ENCODE results near the gene JMJD4.

The JMJD4 gene

DNA sequence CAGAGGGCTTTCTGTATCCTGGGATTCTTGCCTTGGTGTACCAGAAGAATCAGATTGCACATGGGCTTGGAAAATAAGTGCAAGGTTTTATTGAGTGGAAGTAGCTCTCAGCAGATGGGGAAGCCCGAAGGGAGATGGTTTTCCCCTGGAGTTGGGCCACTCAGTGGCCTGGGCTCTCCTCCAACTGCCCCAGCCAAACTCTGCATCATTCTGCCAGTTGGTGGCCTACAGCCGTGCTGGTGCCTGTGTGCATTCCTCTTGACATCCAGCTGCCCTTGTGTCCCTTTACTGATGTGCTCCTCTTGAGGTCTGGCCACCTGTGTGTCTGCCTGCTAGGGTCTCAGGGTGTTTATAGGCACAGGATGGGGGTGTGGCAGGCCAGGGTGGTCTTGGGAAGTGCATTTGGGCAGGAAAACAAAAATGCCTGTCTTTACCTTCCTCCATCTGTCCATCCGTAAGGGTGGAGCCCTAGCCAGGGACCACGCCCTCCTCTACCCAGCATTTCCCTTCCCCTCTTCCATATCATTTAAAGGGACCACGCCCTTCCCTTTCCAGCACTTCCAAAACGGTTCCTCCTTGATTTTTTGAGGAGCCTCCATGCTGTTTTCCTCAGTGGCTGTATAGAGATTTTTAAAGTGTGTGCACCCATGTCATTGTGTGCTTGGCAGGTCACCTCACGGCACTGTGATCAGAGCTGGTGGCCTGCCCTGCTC is 19.1 kb upstream of the JMJD4 start:
- H3K27ac ChIP-seq: no peak overlapping the region
- DNase-seq (ENCODE audit: low read depth, low spot score): no peak

DNA sequence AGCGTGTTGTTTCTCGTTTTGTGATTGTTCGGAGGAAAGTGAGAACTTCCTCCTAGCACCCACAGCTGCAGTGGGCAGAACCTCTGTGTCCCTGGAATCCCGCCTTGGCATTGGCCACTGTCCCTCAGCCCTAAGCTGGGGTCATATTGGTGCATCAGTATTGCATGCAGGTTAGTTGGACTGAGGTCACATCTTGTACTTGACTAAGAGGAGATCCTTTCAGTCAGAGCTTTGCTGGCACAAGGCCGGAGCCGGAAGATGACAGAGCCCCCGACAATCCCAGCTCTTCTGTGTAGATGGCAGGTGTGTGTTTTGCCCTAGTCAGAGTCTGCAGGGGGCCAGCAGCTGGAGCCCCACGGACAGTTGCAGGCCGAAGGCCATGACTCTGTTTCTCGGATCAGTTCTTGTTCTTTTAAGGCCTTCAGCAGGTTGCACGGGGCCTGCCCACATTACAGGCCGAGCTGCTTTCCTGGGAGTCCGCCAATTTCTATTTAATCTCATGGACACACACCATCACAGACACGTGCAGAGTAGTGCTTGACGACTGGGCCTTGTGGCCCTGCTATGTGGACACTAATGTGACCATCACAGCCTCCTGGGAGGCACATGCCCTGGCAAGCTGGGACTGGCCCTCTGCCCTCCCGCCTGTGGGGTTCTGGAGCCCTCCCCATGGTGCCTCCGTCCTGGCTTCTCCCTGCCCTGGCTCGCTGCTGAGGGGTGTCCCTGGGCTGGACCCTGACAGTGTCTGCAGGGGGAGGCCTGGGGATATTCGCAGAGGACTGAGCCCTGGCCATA is 15.0 kb upstream of the JMJD4 start:
- no peak overlapping the region for H3K27ac ChIP-seq
- DNase-seq (ENCODE audit: low read depth, low spot score): no peak

DNA sequence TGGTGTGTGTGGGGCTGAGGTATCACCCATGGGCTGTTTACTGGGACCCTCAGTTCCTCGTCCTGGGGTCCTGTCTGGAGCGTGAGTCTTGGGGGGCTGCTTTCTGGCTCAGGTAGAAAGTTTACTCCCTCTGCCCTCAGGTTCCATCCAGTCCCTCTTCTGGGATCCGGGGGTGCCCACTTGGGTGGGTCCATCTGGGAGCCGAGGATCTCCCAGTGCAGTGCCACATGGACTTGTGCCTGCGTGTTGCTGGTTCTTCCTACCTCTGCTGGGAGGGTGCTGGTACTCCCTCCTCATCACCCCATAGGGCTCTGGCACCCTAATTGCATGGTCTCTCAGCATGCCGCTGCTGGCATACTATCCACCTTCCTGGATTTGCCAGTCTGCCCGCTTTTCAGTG is 14.1 kb upstream of the JMJD4 start:
- no peak for DNase-seq (ENCODE audit: low read depth, low spot score)
- H3K27ac ChIP-seq: no peak overlapping the region

DNA sequence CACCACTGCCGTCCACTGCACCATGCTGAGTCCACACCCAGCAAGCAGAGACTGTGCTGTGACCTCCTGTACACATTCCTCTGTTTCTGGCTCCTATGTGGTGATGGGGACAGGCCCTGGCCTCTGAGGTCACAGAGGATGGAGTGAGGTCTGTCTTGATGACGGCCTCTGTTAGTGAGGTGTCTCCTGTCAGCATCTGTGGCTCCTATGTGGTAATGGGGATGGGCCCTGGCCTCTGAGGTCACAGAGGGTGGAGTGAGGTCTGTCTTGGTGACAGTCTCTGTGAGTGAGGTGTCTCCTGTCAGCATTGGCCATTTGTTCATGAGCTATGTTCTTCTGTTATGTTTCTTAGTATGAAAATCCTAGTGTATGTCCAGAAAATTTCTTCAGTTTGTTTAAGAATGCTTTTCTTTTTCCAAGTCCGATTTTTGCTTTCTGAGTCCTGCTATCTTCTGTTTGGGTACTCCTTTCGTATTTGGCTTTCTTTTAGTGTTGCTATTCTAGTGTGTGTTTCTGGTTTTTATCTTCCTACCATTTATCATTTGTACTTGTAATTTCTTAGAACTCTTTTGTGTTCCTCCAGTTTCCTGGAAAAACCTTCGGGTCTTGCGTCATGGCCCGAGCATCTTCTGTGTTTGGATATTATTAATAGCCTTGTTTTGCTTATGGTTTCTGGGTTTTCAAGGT is 13.5 kb upstream of the JMJD4 start:
- DNase-seq (ENCODE audit: low read depth, low spot score): no peak
- H3K27ac ChIP-seq: no peak overlapping the region

DNA sequence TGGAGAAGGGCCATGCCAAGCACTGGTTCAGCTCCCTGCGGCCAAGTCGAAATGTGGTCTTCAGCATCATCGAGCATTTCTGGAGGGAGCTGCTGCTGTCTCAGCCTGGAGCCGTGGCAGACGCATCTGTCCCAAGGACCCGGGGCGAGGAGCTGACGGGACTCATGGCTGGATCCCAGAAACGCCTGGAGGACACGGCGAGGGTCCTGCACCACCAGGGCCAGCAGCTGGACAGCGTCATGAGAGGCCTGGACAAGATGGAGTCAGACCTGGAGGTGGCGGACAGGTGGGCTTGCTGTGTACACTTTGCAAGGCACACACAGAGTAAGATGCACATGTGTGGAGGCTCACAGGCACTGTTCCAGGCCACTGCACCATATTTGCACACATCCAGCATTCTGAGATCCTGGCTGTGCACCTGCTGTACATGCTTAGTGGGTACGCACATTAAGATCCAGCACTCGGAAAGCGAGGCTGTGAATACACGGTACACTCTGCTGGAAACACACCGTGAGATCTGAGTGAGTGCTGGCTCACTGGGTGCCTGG is 12.9 kb upstream of the JMJD4 start:
- no peak overlapping the region for H3K27ac ChIP-seq

DNA sequence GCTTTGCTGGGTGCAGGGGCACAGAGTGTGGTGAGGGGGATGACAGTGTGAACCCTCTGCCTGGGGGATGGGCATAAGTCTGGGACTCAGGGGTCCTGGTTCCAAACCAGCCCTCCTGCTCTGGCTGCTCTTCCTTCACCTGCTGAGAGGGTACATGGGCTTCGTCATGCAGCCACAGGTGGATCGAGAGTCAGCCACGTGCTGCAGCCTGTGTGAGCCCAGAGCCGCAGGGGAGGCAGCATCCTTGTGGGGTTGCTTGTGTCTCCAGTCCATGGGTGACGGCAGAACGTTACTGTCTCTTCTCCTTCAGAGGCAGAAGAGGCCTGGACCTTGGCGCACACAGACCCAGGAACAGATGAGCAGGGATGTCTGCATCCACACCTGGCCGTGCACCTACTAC is 12.3 kb upstream of the JMJD4 start:
- no peak for DNase-seq (ENCODE audit: low read depth, low spot score)
- H3K27ac ChIP-seq: no peak overlapping the region

More for the DNA sequence above, 12.9 kb upstream of the JMJD4 start:
- no peak for DNase-seq (ENCODE audit: low read depth, low spot score)

DNA sequence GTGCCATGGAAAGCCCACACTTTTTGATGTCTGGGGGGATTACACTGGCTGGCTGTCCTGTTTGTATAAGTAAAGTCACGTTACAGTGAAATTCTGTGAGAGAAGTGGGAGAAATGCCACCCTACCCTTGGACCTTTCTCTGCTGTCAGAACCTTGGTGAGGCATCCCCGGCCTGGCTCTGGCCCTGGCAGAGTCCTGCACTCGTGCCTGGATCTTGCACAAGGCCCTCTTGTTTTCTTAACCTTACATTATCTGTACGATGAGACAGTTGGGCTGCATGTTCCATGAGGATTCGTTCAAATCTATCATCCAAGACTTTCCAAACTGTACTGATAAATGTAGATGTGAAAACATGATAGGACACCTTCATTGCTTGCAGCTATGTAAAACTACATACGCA is 11.6 kb upstream of the JMJD4 start:
- DNase-seq (ENCODE audit: low read depth, low spot score): no peak
- no peak overlapping the region for H3K27ac ChIP-seq

DNA sequence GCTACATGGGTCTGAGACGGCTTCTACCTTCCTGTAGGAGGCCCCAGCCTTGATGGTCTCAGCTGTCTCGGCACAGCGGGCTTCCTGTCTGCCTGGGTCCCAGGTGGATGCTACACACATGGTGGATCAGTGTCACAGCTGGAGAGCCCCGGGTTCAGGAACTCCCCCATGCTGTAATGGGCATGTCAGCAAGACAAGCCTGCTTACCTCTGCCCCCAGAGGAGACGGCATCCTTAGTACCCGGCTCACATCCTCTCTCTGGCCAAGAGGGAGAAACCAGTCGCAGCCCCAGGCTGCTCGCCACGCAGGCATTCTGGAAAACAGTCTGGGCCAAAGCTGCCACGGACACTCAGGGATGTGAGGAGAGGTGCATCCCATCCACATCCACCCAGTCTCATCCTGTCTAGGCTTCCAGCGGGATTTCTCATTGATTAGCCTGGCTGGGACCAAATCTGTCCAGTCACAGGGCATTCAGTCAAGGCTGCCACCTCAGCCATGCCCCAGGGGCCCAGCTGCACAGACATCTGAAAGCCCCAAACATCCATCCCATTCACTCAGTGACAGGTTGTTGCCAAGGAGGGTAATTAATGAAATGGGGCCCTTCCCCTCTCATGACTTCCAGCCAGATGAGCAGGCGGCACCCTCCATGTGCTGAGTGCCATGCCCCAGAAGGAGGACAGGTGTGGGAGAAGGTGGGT is 10.6 kb upstream of the JMJD4 start:
- DNase-seq (ENCODE audit: low read depth, low spot score): no peak
- no peak overlapping the region for H3K27ac ChIP-seq

DNA sequence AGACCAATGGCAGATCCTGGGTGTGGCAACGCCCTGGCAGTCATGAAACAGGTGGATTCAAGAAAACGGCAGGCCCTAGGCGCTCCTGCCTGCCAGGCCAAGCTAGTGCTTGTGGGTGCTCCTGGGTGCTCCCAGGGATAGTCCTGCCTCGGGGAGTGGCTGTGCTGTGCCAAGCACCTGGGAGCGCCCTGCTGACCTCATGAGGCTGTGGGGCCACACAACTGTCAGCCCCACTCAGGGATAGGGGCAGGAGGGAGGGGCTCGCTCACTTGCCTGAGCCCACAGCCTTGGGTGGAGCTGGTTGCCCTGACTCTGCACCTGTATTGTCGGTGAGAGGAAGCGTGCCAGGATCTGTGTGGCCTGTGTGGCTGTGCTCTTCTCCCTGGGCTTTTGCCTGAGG is 9.6 kb upstream of the JMJD4 start:
- no peak for DNase-seq (ENCODE audit: low read depth, low spot score)
- no peak overlapping the region for H3K27ac ChIP-seq

DNA sequence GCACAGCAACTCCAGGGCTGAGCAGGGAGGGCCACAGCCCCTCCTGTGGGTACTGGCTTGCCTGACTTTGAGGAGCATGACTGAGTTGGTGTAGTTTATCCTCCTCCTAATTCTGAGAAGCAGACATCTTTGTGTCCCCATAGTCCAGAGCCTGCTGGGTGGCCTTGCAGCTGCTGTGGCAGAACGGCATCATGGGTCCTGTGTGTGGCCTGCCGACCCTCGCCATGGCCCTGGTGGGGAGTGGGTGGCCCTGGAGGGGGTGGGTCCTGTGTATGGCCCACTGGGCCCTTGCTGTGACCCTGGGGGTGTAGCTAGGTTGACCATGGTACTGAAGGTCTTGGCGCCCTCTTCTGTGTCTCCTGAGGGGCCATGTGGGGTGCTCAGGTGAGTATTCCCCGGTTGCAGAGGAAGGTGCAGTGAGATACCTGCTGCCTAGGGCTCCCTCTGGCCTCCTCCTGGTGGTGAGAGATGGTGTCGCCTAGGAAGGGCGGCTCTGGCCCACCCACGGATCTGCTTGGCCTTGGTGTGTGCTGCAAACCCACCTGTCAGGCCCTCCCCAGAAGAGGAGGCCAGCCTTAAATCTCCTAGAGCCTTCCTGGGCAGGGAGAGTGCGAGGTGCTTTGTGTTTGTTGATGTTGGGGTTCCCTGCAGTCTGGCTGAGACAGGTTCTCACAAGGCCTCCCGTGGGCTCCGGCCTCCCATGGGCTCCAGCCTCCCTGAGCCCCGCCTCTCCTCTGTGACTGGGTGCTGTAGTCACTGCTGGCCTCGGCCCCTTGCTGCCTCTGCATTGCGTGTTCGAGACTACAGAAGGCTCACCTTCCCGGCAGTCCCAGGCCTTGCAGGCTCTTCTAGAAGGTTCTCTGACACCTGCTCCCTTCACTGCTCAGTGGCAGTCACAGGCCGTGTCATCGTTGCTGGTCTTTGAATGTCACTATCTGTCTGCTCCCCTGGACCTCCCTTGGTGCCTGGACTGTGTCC is 7.9 kb upstream of the JMJD4 start:
- H3K27ac ChIP-seq: no peak overlapping the region
- no peak for DNase-seq (ENCODE audit: low read depth, low spot score)

DNA sequence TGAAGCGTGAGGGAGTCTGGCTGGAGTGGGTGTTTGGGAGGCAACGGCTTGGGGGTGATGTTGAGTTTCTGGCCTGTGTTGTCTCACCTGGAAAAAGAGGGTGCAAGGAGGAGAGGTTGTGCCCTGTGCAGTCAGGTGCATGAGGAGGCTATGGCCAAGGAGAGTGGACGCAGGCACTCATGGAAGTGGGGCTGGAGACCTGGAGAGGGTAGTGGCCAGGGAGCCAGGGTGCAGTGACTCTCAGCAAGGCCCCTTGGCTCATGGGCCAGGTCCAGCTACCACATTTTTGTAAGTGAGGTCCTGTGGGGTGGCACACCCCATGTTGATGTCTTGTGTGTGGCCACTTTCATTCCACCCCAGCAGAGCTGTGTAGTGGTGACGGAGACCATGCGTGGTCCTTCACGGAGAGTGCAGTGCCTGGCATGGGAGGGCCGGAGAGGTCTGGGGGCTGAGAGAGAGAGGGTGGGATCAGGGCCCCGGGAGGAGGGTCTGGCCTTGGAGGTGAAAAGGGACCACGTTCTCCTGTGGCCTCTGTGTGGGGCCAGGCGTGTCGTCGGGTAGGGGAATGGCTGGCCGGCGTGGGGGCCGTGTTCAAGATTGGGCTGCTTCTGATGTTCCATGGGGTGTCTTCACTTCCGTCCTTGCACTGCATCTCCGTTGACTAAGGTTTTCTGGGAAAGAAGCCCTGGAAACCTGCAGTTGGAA is 6.2 kb upstream of the JMJD4 start:
- DNase-seq (ENCODE audit: low read depth, low spot score): no peak
- H3K27ac ChIP-seq: no peak overlapping the region

DNA sequence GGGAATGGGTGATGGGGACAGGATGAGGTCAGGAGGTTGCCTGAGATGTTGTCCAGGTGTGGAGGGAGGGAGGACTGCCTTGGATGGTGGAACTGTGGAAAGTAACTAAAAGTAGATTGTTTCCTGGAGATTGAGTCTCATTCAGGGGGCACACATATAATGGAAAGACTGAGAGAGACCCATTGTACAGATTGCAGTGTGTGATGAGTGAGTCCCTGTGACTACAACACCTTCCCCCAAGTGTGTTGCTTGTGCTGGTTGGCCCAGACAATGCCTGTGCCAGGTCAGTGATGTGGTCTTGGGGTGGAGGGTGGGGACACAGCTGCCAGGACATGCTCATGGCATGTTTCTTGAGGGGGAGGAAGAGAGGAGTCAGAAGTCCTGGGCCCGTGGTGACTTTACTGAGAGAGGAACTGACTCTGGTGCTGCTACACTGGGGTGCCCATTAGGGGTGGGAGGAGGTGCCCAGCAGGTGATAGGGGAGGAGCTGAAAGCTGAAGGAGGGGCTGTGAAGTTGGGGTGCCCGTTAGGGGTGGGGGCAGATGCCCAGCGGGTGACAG is 5.4 kb upstream of the JMJD4 start:
- DNase-seq (ENCODE audit: low read depth, low spot score): no peak
- H3K27ac ChIP-seq: no peak overlapping the region

DNA sequence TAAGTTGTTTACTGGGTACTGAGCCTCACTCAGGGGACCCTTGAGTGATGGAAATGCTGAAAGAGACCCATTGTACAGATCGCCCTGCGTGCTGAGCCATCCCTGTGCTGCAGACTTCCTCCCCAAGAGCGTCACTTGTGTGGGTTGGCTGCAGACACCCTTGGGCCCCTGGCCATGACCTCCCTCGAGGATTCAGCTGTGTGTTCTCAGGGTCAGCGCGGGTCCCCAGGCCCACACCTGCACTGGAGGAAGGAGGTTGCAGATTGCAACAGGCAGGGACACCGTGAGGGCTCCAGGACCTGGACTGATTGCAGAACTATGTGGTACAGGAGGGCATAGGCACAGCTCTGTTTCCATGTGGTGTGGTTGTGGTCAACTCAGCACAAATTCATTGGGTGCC is 4.5 kb upstream of the JMJD4 start:
- no peak overlapping the region for H3K27ac ChIP-seq
- DNase-seq (ENCODE audit: low read depth, low spot score): no peak

DNA sequence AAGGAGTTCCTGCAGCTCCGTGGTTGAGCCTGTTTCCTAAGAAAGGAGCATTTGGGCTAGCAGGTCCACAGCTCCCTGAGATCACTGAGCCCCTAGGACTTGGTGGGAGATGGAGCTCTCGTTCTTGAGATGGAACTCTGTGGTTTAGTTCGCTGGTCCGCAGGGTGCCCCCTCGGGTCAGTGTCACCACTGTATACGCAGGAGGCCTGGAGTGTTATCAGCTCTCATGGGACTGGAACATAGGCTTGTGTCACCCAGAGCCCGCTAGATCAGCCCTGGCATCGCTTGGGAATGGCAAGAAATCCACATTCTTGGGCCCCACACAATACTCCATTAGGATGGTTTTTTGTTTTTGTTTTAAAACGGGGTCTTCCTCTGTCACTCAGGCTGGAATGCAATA is 3.7 kb upstream of the JMJD4 start:
- H3K27ac ChIP-seq: no peak overlapping the region
- no peak for DNase-seq (ENCODE audit: low read depth, low spot score)

DNA sequence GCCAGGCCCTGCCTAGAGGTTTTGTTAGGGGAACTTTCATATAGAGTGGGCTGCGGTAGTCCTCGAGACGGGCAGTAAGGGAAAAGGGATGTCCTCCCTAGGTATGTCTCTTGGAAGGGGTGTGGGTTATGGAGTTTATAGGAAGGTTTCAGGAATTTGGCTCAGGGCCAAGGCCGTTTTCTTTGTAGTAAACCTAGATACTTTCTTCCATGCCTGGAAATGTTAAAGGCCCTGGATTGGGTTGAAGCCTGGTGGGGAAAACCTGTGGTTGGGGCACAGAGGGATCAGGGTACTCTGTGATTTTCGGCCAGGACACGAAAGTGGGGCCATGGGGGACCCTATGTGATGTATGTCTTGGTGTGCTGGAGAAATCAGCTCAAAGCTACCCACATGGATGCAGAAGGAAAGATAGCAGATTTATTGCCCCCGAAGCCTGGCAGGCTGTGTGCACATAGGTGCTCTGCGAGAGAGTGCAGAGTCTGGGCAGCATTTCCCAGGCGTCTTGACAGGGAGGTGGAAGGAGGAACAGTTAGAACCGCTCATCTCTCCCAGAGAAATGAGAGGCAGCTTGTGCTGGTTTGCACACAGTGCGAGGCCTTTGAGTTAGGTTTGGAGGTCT is 1.8 kb upstream of the JMJD4 start:
- no peak for DNase-seq (ENCODE audit: low read depth, low spot score)
- H3K27ac ChIP-seq: no peak overlapping the region

DNA sequence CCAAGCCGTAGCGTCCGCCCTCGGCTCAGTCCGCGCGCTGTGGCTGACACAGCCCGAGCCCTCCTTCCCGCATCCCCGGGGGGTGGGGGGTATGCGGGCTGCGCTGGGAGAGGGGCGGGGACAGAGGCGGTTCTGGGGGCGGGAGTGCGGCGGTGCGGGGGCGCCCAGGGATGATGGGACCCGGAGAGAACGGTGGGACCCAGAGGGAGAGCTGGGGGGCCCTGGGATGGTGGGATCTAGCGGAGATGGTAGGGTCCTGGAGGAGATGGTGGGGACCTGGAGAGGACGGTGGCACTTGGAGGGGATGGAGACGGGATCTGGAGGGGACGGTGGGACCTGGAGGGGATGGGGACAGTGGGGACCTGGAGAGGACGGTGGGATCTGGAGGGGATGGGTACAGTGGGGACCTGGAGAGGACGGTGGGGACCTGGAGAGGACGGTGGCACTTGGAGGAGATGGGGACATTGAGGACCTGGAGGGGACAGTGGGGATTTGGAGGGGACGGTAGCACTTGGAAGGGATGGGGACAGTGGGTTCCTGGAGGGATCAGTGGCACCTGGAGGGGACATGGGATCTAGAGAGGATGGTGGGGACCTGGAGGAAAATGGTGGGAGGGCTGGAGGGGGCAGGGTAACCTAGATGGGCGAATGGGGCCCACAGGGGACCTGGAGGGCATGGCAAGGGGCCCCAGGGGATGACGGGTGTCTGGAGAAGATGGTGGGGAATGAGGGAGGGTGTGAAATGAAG is 610 bp upstream of the JMJD4 start:
- no peak for DNase-seq (ENCODE audit: low read depth, low spot score)
- H3K27ac ChIP-seq: peak overlapping the region; percentile 43

DNA sequence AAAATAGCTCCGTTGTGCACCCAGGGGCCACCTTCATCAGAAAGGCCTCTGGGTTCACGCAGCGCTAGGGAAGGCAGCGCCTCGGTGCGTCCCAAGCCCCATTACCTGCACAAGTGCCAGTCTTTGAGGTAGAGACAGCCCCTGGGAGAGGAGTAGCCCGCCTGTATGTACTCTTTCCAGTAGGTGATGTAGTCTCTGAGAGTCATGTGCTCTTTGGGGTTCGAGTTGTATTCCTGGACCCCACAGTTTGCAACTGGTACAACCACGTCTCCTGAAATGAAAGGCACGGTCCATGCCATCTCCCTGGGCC is 601 bp downstream of the JMJD4 start:
- H3K27ac ChIP-seq: peak overlapping the region; percentile 43
- no peak for DNase-seq (ENCODE audit: low read depth, low spot score)

All from epithelial cell of prostate (primary cell).